ENCODE measurements around the gene KIFC3.

DNA sequence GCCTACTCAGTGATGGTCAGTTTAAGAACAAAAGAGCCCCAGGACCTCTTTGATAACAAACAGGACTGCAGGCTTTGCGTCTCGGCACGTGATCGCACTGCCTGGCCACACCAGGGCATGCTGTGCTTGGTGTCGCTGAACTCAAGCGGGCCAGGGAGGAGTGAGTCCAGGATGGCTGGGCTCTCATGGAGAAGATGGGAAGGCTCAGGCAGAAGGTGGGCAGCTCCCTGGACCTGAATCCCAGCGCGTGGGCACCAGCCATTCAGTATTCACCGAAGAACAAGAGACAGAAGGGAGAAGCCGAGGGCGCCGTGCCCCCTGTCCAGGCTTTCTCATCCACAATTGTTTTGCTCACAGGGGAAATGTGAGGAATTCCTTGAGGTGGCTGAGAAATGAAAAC lies 54.8 kb downstream of the KIFC3 start:
- TF ChIP-seq, protein P1, sequence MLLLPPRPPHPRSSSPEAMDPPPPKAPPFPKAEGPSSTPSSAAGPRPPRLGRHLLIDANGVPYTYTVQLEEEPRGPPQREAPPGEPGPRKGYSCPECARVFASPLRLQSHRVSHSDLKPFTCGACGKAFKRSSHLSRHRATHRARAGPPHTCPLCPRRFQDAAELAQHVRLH (CRISPR knock-in tag; IDR thresholded peaks at IDR 0.05; ENCODE audit: borderline replicate concordance, low read depth), result no peak
- no peak for TF ChIP-seq SMC3 (IDR thresholded peaks at IDR 0.05; ENCODE audit: low read length)

All from HepG2 (cell line).